NCI-H510A (cell line): ENCODE data around the gene ACACA.

Source experiments
- DNase-seq: peaks from one replicate; lab custom pipeline; 2025; lab: John Stamatoyannopoulos, UW

Gene ACACA

GRCh38 chr17:37065486-37066321 is 340.9 kb downstream of the ACACA start:
- DNase-seq, result no peak

- DNase-seq, result no peak
These were observed 341.7 kb downstream of the ACACA start for GRCh38 chr17:37064956-37065355.

- peak; percentile 81 for DNase-seq
These were observed 342.4 kb downstream of the ACACA start for GRCh38 chr17:37064206-37064605.

GRCh38 chr17:37062021-37062420 is 344.6 kb downstream of the ACACA start:
- DNase-seq, result no peak

- DNase-seq, result no peak
These were observed 345.7 kb downstream of the ACACA start for GRCh38 chr17:37060928-37061327.

- DNase-seq, result no peak
These were observed 346.5 kb downstream of the ACACA start for GRCh38 chr17:37060094-37060493.

- DNase-seq, result no peak
These were observed 347.1 kb downstream of the ACACA start for GRCh38 chr17:37059493-37059892.

GRCh38 chr17:37056622-37057021 is 350.0 kb downstream of the ACACA start:
- DNase-seq, result no peak

GRCh38 chr17:37054894-37055293 is 351.7 kb downstream of the ACACA start:
- no peak for DNase-seq

- no peak for DNase-seq
These were observed 354.2 kb downstream of the ACACA start for GRCh38 chr17:37052450-37052849.

- no peak for DNase-seq
These were observed 354.8 kb downstream of the ACACA start for GRCh38 chr17:37051833-37052232.

GRCh38 chr17:37051381-37051780 is 355.3 kb downstream of the ACACA start:
- DNase-seq, result no peak

- DNase-seq, result no peak
These were observed 355.7 kb downstream of the ACACA start for GRCh38 chr17:37050920-37051319.

- no peak for DNase-seq
These were observed 357.8 kb downstream of the ACACA start for GRCh38 chr17:37048811-37049210.

GRCh38 chr17:37047631-37048104 is 359.0 kb downstream of the ACACA start:
- DNase-seq, result peak; percentile 72

- no peak for DNase-seq
These were observed 361.2 kb downstream of the ACACA start for GRCh38 chr17:37045351-37045922.

- no peak for DNase-seq
These were observed 363.4 kb downstream of the ACACA start for GRCh38 chr17:37043201-37043600.

GRCh38 chr17:37041932-37042331 is 364.7 kb downstream of the ACACA start:
- DNase-seq, result no peak

- DNase-seq, result no peak
These were observed 367.4 kb downstream of the ACACA start for GRCh38 chr17:37039269-37039668.

- no peak for DNase-seq
These were observed 369.0 kb downstream of the ACACA start for GRCh38 chr17:37037590-37038155.
